Glomerular endothelial cell (primary cell): ENCODE results near the gene MAP1LC3B. TPM values are rescaled to one million over a fixed set of nuclear protein-coding genes. Genes with fewer than 3 reads are reported as not detected.
"Not testable (repeated sequence)": the region's sequence is repeated elsewhere in the genome, so short reads cannot be mapped to it uniquely, and the experiment has no call there.

ENCODE experiments used
- DNase-seq: peaks from one replicate; pipeline ENCODE4 v3.0.0-alpha.2; 2011; ENCODE audit warnings: low read depth, low spot score; ENCODE audit errors: extremely low read depth
- total RNA-seq: library from RNA; depleted of rRNA; stranded (reverse); fragments of >200 nt; gene quantifications from 2 replicates; pipeline ENCODE4 v1.2.3, GENCODE V29; 2015

The MAP1LC3B gene
- total RNA-seq, 1 donor from 2014 or later, result 142 TPM

DNA sequence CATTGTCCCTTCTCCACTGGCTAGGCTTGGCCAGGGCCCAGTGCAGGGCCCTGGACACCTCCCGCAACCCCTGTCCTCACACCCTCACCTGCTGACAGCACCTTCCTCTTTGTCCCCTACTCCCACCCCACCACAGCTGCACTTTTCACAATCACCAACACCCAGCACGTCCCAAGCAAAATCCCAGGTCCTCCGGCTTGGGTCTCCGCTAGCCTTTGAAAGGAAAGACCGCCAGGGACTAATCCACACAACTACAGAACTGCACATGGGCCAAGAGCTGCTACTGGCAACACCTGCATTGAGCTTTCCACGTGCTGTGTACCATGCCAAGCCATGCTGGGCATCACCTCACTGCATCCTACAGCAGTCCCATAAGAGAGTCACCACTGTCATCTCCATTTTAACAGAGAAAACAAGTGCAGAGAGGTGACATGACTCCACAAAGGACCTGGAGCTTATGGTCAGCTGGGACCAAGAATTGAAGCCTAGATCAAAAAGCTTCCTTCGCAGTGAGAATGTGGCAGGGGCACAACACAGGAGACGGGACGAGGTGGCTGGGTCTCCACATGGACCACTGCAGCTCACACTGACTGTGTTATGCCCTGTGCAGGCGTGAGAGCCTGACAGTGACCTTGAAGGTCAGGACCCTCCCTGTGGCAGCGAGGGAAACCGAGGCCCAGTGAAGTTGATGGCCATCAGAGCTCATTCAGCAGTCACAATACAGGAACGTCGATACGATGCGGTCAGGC, 31.1 kb upstream of the MAP1LC3B start:
- DNase-seq, result no peak

DNA sequence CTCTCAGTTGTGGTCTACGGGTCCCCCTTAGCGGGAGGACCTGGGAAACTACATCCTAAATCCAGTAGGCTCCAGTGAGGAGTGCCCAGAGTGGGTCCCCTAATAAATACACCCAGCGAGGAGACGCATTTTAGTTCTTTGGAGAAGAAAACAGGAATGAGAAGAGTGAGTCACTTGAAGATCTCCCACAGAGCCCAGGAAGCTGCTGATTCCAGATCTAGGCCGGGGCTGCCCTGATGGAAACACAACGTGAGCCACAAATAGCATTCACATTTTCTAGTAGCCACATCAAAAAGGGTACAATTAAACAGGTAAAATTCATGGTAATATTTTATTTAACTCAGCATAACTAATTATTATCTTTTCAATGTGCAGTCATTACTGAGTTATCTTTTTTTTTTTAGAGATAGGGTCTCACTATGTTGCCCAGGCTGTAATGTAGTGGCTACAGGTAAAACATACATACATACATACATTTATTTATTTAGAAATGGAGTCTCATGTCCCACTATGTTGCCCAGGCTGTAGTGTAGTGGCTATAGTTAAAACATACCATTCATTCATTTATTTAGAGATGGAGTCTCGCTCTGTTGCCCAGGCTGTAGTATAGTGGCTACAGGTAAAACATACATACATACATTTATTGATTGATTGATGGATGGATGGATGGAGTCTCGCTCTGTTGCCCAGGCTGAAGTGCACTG, 30.1 kb upstream of the MAP1LC3B start:
- no peak for DNase-seq

DNA sequence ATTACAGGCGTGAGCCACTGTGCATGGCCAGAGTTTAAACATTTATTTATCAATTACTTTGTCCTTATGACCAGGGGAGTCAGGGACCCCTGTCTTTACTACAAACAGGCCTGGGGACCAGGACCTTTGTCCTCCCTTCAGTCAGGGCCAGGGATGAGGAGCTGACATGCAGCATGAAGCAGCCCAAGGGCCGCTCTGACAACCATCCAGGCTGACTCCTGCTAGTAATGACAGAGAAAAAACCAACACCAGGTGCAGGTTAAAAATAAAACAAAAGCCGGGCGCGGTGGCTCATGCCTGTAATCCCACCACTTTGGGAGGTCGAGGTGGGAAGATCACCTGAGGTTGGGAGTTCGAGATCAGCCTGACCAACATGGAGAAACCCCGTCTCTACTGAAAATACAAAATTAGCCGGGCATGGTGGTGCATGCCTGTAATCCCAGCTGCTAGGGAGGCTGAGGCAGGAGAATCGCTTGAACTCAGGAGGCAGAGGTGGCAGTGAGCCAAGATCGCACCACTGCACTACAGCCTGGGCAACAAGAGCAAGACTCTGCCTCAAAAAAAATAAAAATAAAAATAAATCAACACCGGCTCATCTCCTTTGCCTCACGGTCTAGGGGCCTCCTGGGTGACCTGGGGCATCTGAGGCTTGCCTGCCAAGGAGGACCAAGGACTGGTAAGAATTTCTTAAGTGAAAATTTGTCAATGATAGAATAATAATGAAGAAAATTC, 29.1 kb upstream of the MAP1LC3B start:
- DNase-seq, result not testable (repeated sequence)

DNA sequence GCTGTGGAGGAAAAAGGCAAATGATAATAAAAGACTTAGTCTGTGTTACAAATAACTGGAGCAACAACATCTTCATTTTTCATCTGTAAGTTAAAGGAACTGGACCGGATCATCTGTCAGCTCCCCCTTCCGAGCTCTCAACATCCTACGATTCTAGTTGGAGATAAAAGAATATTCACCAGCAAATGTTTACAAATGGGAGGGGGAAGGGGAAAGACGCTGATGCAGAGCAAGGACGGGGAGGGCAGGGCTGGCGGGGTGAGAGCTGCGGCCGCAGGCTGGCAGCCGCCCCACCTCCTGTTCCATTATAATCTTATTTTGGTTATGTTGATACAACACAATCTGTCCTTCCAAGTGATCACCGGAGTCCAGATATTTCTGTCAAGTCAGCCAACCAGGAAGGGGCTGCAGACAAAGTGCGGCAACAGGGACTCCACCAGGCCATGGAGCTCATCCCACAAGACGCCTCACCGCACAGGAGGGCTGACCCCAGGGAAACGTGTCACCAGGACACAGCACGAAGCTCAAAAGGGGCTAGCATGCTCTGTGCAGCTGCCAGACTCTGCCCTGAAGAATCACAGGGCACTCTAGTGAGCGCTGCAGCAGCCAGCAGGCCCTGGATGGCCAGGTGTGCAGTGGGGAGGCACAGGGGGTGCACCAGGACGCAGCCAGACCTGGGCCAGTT, 28.2 kb upstream of the MAP1LC3B start:
- DNase-seq, result no peak

DNA sequence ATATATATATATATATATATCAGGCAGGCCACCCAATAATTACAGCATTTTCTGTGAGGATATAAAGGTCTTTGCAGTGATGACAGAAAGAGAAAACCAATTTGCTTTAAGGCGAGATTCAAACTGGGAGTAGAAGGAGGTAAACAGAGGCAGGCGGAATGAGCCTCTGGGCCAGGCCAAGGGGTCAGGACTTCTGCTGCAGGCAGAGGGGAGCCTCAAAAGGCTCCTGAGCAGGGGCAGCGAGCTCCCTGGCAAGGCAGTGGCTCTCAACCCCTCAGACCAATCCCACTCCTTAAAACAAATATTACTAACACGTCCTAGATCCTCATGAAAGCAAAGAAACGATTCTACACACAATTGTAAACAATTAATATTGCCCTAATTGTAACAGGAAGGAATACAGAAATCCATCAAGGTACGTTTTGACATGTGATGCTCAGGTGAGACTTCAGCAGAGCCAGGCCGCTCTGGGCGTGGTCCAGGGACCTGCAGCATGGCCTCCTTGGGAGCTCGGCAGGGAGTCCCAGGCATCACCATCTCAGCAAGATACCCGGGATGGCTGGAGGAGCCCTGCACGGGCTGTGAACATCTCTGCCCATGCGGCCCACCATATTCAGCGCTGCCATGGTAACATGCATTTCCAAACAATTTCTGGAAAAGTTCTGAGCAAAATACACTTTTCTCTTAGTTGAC, 27.0 kb upstream of the MAP1LC3B start:
- no peak for DNase-seq

DNA sequence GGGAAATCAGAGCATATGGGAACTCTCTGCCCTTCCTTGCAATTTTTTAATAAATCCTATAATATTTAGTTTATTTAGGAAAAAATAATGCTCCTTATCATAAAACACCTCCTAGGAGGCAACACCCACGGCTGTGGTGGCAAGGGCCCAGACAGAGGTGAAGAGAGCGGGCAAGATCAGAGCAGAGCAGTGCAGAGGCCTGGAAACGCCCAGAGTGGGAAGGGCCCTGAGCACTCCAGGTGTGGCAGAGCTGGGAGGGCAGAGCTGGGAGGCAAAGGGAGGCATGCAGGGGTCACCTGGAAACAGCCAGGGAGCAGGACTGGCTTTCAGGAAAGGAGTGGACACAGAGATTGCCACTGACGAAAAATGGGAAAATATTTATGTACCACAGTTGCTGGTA, 25.8 kb upstream of the MAP1LC3B start:
- no peak for DNase-seq

DNA sequence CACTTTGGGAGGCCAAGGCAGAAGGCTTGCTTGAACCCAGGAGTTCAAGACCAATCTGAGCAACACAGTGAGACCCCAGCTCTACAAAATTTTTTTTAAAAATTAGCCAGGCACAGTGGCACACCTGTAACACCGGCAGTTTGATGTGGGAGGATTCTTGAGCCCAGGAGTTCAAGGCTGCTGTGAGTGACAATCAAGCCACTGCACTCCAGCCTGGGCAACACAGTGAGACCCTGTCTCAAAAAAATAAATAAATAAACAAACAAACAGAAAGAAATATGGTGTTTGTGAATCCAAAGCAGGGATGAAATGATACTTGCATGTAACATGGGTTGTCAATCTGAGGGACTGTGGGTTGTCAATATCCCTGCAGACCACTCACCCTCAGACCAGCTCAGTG, 25.2 kb upstream of the MAP1LC3B start:
- no peak for DNase-seq

DNA sequence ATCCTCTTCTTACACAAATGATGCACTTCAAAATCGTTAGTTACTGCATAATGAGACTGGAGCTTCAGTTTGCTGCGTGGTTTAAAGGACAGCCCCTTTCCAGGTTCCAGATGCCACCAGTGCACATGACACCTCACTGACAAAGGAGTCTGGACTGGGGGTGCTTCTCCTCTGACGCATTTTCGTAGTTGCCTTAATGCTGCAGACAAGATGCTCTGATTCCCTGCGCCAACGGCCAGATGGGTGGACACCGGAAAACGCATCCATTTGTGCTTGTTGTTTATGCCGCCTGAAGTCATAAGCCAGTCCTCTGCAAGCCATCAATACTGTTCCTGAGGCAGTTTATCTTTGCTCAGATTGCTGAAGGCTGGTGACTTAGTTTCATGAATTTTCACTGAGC, 24.6 kb upstream of the MAP1LC3B start:
- DNase-seq, result no peak

DNA sequence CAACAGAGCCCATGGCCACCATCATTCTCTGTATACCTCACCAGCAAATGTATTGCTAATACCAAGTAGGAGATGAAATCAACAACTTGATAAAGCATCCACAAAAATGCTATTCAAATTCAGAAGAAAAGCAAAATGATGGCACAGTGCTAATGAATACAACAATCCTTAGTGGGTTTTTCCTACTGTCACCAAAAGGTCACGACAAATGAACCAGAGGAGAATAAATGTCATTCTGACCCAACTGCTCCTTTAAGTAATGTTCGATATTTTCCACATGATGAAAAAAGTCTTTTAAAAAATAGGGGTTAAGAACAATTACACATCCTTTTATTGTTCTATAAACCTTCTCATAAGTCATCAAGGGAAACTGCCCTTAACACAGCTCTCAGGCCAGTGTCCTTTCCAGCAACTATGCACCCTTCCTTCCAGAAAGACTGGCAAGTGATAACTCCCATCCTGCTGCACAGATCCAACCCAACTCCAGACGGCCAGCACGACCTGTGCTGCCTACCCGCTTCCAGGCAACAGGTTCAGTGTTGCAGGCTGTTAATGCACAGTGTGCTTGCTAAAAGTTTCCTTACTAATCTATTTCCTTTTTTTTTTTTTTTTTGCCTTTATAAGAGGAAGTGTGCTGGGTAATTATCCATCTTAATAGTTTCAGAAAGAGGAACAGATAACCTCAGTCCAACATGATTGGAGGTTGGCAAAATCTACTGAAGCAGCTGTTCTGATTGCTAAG, 23.9 kb upstream of the MAP1LC3B start:
- no peak for DNase-seq

DNA sequence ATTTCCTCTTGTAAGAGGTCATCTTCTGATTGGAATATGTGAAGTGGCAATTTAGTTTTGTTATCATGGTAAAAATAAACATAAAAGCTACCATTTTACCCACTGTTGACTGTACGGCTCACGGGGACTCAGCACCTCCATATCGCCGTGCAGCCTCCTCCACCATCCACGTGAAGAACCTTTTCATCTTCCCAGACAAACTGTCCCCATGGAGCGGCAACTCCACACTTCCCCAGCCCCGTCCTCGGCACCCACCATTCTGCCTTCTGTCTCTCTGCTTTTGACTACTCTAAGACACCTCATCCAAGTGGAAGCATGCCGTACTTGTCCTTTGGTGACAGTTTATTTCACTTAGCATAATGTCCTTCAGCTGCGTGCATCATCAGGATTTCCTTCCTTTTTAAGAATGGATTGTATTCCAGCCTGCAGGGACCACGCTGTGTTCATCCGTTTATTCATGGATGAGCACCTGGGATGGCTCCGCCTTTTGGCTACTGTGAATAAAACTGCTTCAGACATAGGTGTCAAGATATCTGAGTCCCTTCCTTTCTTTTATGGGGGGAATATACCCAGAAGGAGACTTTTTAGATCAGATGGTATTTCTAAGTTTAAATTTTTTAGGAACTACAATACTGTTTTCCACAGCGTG, 22.9 kb upstream of the MAP1LC3B start:
- DNase-seq, result no peak

DNA sequence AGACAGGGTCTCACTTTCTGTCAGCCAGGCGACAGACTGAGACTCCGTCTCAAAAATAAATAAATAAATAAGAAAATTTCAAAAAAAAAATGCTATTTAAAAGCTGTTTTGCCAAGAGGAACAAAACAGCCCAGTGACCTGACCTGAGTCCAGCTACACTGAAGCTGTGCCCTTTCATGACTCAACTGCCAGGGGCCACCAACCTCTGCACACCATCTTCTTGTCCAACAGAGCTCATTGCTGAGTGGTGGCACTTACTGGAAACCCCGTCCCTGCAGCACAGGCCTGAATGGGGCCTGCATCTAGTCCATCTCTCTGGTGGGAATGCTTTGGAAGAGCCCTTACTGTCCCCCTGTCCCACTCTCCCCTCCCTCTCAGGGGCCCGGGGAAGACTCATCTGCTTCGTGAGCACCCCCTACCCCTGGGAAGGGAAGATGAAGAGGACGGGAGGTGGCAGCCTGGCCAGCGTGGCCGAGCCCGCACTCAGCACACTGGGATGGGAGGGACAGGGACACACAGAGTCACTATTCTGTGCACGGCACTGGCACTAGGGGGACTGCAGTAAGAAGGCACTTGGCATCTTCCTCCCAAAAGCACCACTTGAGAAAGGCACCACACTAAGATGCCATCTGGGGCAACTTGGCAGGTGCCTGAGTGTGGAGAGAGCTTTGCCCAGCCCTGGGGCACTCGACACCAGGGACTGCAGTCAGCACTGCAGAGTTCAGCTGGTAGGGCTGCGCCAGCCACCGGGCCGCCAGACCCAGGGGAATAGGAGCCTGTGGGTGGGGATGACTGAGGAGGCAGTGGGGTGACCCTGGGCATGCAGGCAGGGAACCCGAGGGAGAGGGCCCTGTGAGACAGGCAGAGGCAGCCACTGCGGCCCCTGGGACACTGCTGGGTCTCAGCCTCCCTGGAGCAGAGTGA, 22.1 kb upstream of the MAP1LC3B start:
- no peak for DNase-seq

DNA sequence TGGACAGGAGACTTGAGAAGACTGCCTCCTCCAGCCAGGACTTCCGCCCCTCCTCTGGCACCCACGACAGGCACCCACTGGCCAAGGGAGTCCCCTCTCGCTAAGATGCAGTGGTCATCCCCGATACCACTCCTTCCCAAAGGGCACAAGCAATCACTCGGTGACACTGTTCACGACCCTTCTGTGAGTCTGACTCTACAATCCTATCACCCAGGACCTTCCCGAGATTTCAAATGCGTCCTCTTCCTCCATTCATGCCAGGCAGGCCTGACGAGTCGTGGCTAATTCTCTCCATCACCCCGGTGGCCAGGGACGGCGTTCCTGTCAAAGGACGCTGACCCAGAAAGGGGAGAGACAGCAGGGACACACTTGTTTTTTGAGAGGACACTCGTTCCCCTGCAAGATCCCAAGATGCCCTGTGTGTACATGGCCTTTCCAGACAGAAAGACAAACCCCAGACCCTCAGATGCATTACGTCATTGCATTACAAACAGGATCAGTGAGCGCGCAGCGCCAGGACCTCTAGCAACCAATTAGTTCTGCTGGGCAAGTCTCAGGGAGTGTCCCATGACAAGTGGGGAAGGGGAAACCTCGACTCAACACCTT, 20.8 kb upstream of the MAP1LC3B start:
- no peak for DNase-seq

DNA sequence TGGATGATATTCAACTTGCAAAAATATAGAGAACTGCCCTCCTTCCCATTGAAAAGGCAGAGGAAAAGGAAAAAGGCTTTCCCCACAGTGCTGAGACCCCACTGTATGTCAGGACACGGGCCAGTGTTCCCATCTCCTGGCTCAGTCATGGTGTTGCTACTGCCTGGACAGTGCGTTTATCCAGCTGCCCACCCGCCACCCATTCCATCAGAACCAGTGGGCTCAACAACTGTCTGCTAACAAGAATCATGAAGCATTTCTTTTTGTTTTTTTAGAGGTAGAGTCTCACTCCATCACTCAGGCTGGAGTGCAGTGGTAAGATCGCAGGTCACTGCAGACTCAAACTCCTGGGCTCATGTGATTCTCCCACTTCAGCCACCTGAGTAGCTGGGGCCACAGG, 19.8 kb upstream of the MAP1LC3B start:
- no peak for DNase-seq

DNA sequence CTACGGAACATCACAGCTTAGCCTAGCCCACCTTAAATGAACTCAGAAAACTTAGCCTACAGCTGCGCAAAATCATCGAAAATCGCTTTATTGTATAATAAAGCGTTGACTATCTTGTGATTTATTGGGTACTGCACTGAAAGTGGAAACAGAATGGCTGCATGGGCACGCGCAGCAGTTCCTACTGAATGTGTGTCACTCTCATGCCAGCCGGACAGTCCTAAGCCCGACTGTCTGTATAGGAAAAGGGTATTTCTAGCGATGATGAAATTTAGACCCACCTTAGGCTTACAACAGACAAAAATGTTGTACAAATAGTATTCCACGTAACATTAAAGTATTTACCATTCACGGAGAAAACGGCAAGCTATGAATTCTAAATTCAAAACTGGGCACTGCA, 17.8 kb upstream of the MAP1LC3B start:
- DNase-seq, result no peak

DNA sequence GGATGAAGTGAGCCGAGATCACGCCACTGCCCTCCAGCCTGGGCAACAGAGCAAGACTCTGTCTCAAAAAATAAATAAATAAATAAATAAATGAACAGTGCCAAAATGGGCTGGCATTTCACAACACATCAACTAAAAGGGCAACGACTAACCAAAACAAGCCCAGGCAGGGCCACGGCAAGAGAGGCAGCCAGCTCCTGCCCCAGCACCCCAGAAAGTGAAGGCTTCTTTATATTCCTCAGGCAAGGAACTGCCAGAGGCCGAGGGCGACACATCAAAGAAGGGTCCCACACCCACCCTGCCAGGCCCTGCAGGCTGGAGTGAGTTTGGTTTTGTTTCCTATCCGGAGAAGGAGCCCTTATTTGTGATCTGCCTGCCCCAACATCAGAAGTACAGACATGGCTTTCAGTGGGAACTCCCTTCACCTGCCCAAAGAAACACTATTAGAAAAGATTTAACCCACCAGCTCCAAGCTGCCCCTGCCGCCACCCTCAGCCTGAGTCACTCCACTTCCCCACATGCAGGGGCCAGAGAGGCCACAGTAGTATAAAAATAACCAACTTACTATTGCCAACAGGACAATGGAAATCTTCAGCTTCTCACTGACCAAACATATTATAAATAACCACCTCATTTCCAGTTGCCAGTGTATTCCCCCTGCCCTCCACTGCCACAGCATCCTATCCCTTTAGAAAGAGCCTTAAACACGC, 16.6 kb upstream of the MAP1LC3B start:
- no peak for DNase-seq

DNA sequence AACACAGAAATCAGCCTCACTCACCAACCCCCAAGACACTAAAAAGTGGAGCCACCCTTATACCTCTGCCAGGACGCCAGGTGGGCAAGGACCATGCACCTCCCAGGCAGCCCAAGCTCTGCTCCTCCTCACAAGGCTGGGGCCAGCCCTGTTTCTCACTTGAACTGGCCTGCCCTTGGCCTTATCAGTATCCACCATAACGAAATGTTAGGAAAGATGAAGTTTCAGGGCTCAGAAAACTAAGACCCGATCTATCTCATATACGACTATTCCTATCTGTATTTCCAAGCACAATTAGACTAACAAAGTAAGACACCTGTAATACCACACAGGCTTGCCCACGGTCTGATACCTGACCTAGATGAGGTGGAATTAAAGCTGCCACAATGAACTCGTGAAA, 15.5 kb upstream of the MAP1LC3B start:
- no peak for DNase-seq

DNA sequence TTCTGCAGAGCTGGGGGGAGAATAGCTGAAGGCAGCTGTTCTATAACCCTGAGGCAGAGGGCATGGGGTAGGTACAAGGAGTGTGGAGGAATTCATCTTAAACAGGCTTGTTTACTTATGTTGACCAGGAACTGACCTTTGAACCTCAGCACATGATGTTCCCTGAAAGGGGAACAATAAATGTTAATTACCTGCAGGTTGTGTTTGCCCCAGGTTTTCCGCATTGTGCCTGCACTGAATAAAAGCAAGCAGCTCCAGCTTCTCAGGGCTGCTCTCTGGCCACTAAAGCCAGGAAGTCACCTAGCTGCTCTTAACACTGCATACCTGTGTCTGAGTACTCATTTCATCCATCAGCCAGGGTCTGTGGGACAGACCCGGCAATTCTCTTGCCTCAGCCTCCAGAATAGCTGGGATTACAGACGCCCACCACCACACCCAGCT, 12.8 kb upstream of the MAP1LC3B start:
- not testable (repeated sequence) for DNase-seq
